Panc1 (cell line): ENCODE measurements around the gene CRIP3. TPM values are rescaled to one million over a fixed set of nuclear protein-coding genes. Genes with fewer than 3 reads are reported as not detected.

Source experiments
- ATAC-seq: fragments of 200-7000 bp; cut with Tn5 transposase; 2 replicates; pipeline ENCODE4 v1.9.1; 2020; ENCODE audit warnings: mild to moderate bottlenecking, moderate library complexity
- BruUV-seq: library from RNA; stranded (reverse); fragments of 400-500 nt; replicated peaks from 2 replicates; lab custom pipeline; 2021; lab: Mats Ljungman, UMichigan
- CTCF ChIA-PET: fragments of 300-600 bp; sonication (Branson Sonifier 250); formaldehyde crosslinking; loops from one replicate; lab custom pipeline; 2022; ENCODE audit warnings: antibody characterized with exemption; lab: Charles Lee
- POLR2A ChIA-PET: fragments of 300-600 bp; sonication (Branson Sonifier 250); formaldehyde crosslinking; loops from one replicate; lab custom pipeline; 2022; ENCODE audit warnings: antibody characterized with exemption; lab: Charles Lee
- DNase-seq: peaks from one replicate; pipeline ENCODE4 v3.0.0-alpha.2; 2010; ENCODE audit warnings: low read depth, low spot score
- H3K27ac ChIP-seq: 2 replicates; pipeline ENCODE4 v1.5.1; 2011; ENCODE audit warnings: mild to moderate bottlenecking, low read length, inconsistent platforms
- H3K27me3 ChIP-seq: fragments of 200-500 bp; sonication (Bioruptor generic); 2 replicates; pipeline ENCODE4 v1.6.0; 2014; ENCODE audit warnings: low read length, inconsistent platforms; ENCODE audit not compliant: control insufficient read depth, insufficient read depth
- H3K36me3 ChIP-seq: fragments of 200-500 bp; sonication (Bioruptor generic); 2 replicates; pipeline ENCODE4 v1.5.1; 2014; ENCODE audit warnings: inconsistent platforms, mild to moderate bottlenecking, low read length, moderate library complexity; ENCODE audit not compliant: control insufficient read depth, insufficient read depth
- H3K4me1 ChIP-seq: 2 replicates; pipeline ENCODE4 v1.5.1; 2011; ENCODE audit warnings: inconsistent platforms, mild to moderate bottlenecking, low read length, moderate library complexity; ENCODE audit not compliant: control insufficient read depth, insufficient read depth
- H3K4me3 ChIP-seq, 2 experiments: 2 replicates each; pipeline ENCODE4 v1.5.1; 2011 to 2012; ENCODE audit warnings: low read depth in 2 of 2, low read length in 2 of 2, mild to moderate bottlenecking in 2 of 2, inconsistent platforms in 1 of 2, moderate library complexity in 1 of 2
- H3K9me3 ChIP-seq: fragments of 200-500 bp; sonication (Bioruptor generic); 2 replicates; pipeline ENCODE4 v1.5.1; 2014; ENCODE audit warnings: low read depth, mild to moderate bottlenecking, inconsistent platforms, low read length, moderate library complexity; ENCODE audit not compliant: control insufficient read depth, insufficient read depth
- POLR2AphosphoS5 ChIP-seq: IDR thresholded peaks from 2 replicates; pipeline ENCODE4 v1.6.1; 2012; ENCODE audit warnings: mild to moderate bottlenecking, low read depth, low read length, moderate library complexity
- SIN3A ChIP-seq: IDR thresholded peaks from 2 replicates; pipeline ENCODE4 v1.6.1; 2012; ENCODE audit warnings: low read depth, mild to moderate bottlenecking, low read length, moderate library complexity, borderline replicate concordance; ENCODE audit not compliant: insufficient read depth
- TCF7L2 ChIP-seq: IDR thresholded peaks from 2 replicates; pipeline ENCODE4 v1.6.1; 2011; ENCODE audit warnings: mild to moderate bottlenecking, low read depth, low read length, inconsistent platforms
- in situ Hi-C: cut with HindIII; loops from 2 replicates; pipeline ENCODE4 v1.10.0; 2016; ENCODE audit warnings: low sequenced_read_pairs, low pct_unique_long_range_greater_than_20kb
- intact Hi-C: fragments of 100-400 bp; cut with micrococcal nuclease; formaldehyde crosslinking; loops from one replicate; pipeline ENCODE4 v1.10.0; 2022; ENCODE audit not compliant: unreplicated experiment
- total RNA-seq: library from RNA; stranded (reverse); gene quantifications from one replicate; pipeline ENCODE4 v1.2.1, GENCODE V29; 2021; ENCODE audit not compliant: unreplicated experiment
- TF ChIP-seq, protein P1 (sequence below), 2 experiments: IDR thresholded peaks; 2 replicates each; pipeline ENCODE4 v1.6.1; 2011 to 2012; ENCODE audit warnings: low read depth in 2 of 2, control low read depth in 1 of 2, low read length in 1 of 2, mild to moderate bottlenecking in 1 of 2, moderate library complexity in 1 of 2; ENCODE audit not compliant: insufficient read depth in 1 of 2
- TF ChIP-seq, protein P2 (sequence below): fragments of 450-650 bp; IDR thresholded peaks from 2 replicates; pipeline ENCODE4 v1.5.1; 2017; ENCODE audit warnings: mild to moderate bottlenecking

CRIP3 gene
- total RNA-seq, 1 experiment from 2014 or later = 0.64 TPM

DNA sequence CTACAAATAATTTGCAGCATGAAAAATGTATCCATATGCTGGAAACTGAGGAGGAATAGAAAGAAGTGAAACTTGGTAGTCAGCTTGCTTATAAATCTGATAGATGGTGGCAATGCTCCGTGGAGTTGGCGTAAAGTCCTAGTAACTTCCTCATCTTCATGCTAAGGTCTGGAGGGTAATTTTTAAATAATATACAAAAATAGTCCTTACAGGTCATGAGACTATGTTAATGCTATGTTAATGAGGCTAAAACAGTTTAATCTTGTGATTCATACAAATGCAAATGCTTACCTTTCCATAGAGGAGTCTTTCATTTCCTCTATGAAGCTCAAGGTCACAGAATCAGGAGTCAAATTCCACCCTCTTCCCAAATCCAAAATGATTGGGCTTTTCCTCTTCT, 9.4 kb upstream of the CRIP3 start:
- intact Hi-C loops (no loop called here), in situ Hi-C loops (no loop called here)
- Histone ChIP-seq H3K27me3 (peaks cover 11% of the 10 kb centered on the region; the same call in 1 of the 2 replicates), H3K27ac (no peak overlapping the region), H3K36me3 (no peaks in the 10 kb centered on the region), H3K9me3 (no peaks in the 10 kb centered on the region), H3K4me3 (no peak overlapping the region), H3K4me1 (no peaks in the 10 kb centered on the region)
- no TSS peak for BruUV-seq
- ChIA-PET CTCF (no interaction called here), POLR2A (no interaction called here)
- DNase-seq = no peak
- ATAC-seq = no peak
- TF ChIP-seq POLR2AphosphoS5 = no peak
- TF ChIP-seq SIN3A = no peak
- TF ChIP-seq TCF7L2 = no peak
- TF ChIP-seq, protein P1, sequence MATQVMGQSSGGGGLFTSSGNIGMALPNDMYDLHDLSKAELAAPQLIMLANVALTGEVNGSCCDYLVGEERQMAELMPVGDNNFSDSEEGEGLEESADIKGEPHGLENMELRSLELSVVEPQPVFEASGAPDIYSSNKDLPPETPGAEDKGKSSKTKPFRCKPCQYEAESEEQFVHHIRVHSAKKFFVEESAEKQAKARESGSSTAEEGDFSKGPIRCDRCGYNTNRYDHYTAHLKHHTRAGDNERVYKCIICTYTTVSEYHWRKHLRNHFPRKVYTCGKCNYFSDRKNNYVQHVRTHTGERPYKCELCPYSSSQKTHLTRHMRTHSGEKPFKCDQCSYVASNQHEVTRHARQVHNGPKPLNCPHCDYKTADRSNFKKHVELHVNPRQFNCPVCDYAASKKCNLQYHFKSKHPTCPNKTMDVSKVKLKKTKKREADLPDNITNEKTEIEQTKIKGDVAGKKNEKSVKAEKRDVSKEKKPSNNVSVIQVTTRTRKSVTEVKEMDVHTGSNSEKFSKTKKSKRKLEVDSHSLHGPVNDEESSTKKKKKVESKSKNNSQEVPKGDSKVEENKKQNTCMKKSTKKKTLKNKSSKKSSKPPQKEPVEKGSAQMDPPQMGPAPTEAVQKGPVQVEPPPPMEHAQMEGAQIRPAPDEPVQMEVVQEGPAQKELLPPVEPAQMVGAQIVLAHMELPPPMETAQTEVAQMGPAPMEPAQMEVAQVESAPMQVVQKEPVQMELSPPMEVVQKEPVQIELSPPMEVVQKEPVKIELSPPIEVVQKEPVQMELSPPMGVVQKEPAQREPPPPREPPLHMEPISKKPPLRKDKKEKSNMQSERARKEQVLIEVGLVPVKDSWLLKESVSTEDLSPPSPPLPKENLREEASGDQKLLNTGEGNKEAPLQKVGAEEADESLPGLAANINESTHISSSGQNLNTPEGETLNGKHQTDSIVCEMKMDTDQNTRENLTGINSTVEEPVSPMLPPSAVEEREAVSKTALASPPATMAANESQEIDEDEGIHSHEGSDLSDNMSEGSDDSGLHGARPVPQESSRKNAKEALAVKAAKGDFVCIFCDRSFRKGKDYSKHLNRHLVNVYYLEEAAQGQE (IDR thresholded peaks at IDR 0.05; ENCODE audit: insufficient read depth in 1 of 2, low read depth in 2 of 2, low read length in 1 of 2) = no peak
- TF ChIP-seq, protein P2, sequence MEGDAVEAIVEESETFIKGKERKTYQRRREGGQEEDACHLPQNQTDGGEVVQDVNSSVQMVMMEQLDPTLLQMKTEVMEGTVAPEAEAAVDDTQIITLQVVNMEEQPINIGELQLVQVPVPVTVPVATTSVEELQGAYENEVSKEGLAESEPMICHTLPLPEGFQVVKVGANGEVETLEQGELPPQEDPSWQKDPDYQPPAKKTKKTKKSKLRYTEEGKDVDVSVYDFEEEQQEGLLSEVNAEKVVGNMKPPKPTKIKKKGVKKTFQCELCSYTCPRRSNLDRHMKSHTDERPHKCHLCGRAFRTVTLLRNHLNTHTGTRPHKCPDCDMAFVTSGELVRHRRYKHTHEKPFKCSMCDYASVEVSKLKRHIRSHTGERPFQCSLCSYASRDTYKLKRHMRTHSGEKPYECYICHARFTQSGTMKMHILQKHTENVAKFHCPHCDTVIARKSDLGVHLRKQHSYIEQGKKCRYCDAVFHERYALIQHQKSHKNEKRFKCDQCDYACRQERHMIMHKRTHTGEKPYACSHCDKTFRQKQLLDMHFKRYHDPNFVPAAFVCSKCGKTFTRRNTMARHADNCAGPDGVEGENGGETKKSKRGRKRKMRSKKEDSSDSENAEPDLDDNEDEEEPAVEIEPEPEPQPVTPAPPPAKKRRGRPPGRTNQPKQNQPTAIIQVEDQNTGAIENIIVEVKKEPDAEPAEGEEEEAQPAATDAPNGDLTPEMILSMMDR = no peak

DNA sequence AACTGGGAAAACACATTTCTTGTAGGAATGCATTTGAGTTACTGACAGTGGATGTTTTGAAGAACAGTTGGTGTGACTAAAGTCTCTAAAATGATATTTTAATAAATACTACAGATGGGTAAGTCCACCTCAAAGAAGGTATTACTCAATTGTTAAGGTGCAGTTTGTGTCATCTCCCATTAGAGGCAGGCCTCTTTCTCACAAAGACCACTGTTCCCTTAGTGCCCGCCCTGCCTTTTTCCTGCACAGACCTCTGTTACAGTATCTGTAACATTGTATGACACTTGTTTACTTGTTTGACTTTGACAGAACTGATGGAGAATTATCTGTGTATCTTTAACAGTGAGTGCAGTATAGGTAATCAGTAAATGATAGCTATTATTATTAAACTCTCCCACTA, 5.2 kb upstream of the CRIP3 start:
- ATAC-seq = no peak
- Histone ChIP-seq H3K4me1 (no peaks in the 10 kb centered on the region), H3K4me3 (no peak overlapping the region), H3K27ac (no peak overlapping the region), H3K27me3 (peaks cover 13% of the 10 kb centered on the region; the same call in 1 of the 2 replicates), H3K9me3 (no peaks in the 10 kb centered on the region), H3K36me3 (no peaks in the 10 kb centered on the region)
- CTCF ChIA-PET = interaction anchor here (0.7 kb wide), 1 partner anchor 114 kb away, joined by 3 read pairs; no protein-coding TSS in a partner anchor
- TF ChIP-seq POLR2AphosphoS5 (no peak), SIN3A (no peak), TCF7L2 (no peak)
- TF ChIP-seq, protein P2 = no peak
- TF ChIP-seq, protein P1 (IDR thresholded peaks at IDR 0.05; ENCODE audit: insufficient read depth in 1 of 2, low read depth in 2 of 2, low read length in 1 of 2) = no peak
- POLR2A ChIA-PET = no interaction called here
- intact Hi-C loops (no loop called here), in situ Hi-C loops (no loop called here)
- no peak for DNase-seq
- BruUV-seq = no TSS peak
